Hepatocyte (in vitro differentiated cells): Measurements from ENCODE around the gene EPS8L3. TPM values are rescaled to one million over a fixed set of nuclear protein-coding genes. Genes with fewer than 3 reads are reported as not detected.

Experiments
- DNase-seq: peaks from one replicate; pipeline ENCODE4 v3.0.0-alpha.2; 2016; ENCODE audit warnings: low spot score
- H2AFZ ChIP-seq: fragments of 200-600 bp; sonication (generic); 2 replicates; pipeline ENCODE4 v1.6.0; 2016; ENCODE audit warnings: antibody characterized with exemption, mild to moderate bottlenecking
- H3K27ac ChIP-seq: fragments of 200-600 bp; sonication (generic); 2 replicates; pipeline ENCODE4 v1.5.1; 2016; ENCODE audit warnings: mild to moderate bottlenecking
- H3K27me3 ChIP-seq: fragments of 200-600 bp; sonication (generic); 2 replicates; pipeline ENCODE4 v1.6.1; 2016
- H3K36me3 ChIP-seq: fragments of 200-600 bp; sonication (generic); replicated peaks from 2 replicates; pipeline ENCODE4 v1.5.1; 2016; ENCODE audit warnings: low read depth; ENCODE audit not compliant: insufficient read depth
- H3K4me1 ChIP-seq: fragments of 200-600 bp; sonication (generic); 2 replicates; pipeline ENCODE4 v1.5.1; 2016; ENCODE audit warnings: mild to moderate bottlenecking, moderate library complexity; ENCODE audit not compliant: insufficient read depth
- H3K4me2 ChIP-seq: fragments of 200-600 bp; sonication (generic); 2 replicates; pipeline ENCODE4 v1.6.0; 2016
- H3K4me3 ChIP-seq: fragments of 200-600 bp; sonication (generic); 2 replicates; pipeline ENCODE4 v1.5.1; 2016; ENCODE audit warnings: mild to moderate bottlenecking
- H3K79me2 ChIP-seq: fragments of 200-600 bp; sonication (generic); 2 replicates; pipeline ENCODE4 v1.6.0; 2017; ENCODE audit warnings: mild to moderate bottlenecking
- H3K9me2 ChIP-seq: fragments of 200-600 bp; sonication (generic); replicated peaks from 2 replicates; pipeline ENCODE4 v1.6.0; 2017; ENCODE audit warnings: mild to moderate bottlenecking; ENCODE audit not compliant: insufficient read depth
- H3K9me3 ChIP-seq: fragments of 200-600 bp; sonication (generic); 2 replicates; pipeline ENCODE4 v1.5.1; 2016; ENCODE audit warnings: low read depth, mild to moderate bottlenecking
- H4K20me1 ChIP-seq: fragments of 200-600 bp; sonication (generic); 2 replicates; pipeline ENCODE4 v1.6.0; 2016; ENCODE audit warnings: mild to moderate bottlenecking; ENCODE audit not compliant: insufficient read depth, poor library complexity, severe bottlenecking
- CTCF ChIP-seq: fragments of 200-600 bp; sonication (generic); IDR thresholded peaks from 2 replicates; pipeline ENCODE4 v1.5.1; 2016; ENCODE audit warnings: antibody characterized with exemption, mild to moderate bottlenecking; ENCODE audit not compliant: poor library complexity
- EZH2 ChIP-seq: fragments of 200-600 bp; sonication (generic); IDR thresholded peaks from 2 replicates; pipeline ENCODE4 v1.6.1; 2016; ENCODE audit warnings: antibody characterized with exemption, mild to moderate bottlenecking, borderline replicate concordance
- EZH2phosphoT487 ChIP-seq: fragments of 200-600 bp; sonication (generic); IDR thresholded peaks from one replicate; pipeline ENCODE4 v1.6.1; 2018; ENCODE audit warnings: antibody characterized with exemption, mild to moderate bottlenecking, low read depth, moderate library complexity; ENCODE audit not compliant: unreplicated experiment, severe bottlenecking
- WGBS: methylation state at CpG from one replicate; pipeline ENCODE4 v1.1.6; 2016; ENCODE audit warnings: low lambda C conversion rate; ENCODE audit errors: missing lambda C conversion rate; 5-methylcytosine and 5-hydroxymethylcytosine counted together
- polyA plus RNA-seq: library from polyadenylated mRNA; unstranded; fragments of >200 nt; fragmentation: Nextera tagmentation; extraction: Ambion mirVana; gene quantifications from 2 replicates; pipeline ENCODE4 v1.2.1, GENCODE V29; 2016
- total RNA-seq: library from RNA; depleted of rRNA; stranded (reverse); fragments of >200 nt; gene quantifications from 2 replicates; pipeline ENCODE4 v1.2.3, GENCODE V29; 2014

EPS8L3 gene
- total and polyA plus RNA-seq, 2 experiments from 2014 or later, result 48.1 to 97.3 TPM

DNA sequence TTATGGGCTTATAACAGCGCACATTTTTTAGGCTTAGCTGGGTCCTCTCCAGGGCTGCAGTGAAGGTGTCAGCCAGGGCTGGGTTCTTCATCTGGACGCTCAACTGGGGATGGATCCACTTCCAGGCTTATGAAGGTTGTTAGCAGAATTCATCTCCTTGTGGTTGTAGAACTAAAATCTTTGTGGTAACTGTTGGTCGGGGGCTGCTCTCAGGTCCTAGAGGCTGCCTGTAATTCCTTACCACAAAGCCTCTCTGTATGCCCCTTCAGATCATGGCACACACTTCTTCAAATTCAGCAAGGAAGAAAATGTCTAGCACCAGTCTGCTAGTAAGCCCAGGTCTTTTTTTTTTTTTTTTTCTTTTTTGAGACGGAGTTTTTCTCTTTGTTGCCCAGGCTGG lies 40.9 kb upstream of the EPS8L3 start:
- H3K27ac ChIP-seq, result no peak overlapping the region
- no peaks in the 10 kb centered on the region for H3K27me3 ChIP-seq
- no peak for DNase-seq
- H3K9me3 ChIP-seq, result no peaks in the 10 kb centered on the region
- no peaks in the 10 kb centered on the region for H3K79me2 ChIP-seq
- H3K36me3 ChIP-seq, result no peaks in the 10 kb centered on the region
- H2AFZ ChIP-seq, result no peak overlapping the region
- no peak overlapping the region for H3K4me2 ChIP-seq
- 92% methylated on average over 3 of the region's 4 CpGs for WGBS
- no peak overlapping the region for H3K4me3 ChIP-seq
- no peaks in the 10 kb centered on the region for H4K20me1 ChIP-seq
- TF ChIP-seq CTCF (no peak), EZH2 (no peak), EZH2phosphoT487 (no peak)
- H3K9me2 ChIP-seq, result no peaks in the 10 kb centered on the region
- no peaks in the 10 kb centered on the region for H3K4me1 ChIP-seq

DNA sequence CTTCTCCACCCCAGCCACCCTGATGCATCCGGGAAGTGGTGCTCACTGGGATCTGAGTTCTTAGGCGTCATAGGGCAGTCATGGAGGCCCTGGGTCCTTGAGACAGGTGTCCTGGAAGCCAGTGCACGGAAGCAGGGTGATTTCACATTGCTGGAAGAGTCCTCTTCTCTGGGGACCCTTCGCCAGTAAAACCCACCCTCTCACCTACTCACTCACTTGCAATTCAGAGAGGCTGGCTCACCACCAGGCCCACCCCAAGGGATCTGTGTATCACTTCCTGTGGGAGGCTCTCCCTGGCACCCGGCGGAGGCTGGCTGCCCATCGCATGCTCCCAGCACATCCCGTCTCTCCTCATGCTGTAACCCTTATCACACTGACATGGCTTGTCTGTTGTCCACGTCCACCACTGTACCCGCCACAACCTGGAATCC lies 40.2 kb upstream of the EPS8L3 start:
- H3K27me3 ChIP-seq, result no peaks in the 10 kb centered on the region
- no peaks in the 10 kb centered on the region for H3K9me2 ChIP-seq
- 84% methylated on average over 10 of the region's 10 CpGs for WGBS
- no peak overlapping the region for H2AFZ ChIP-seq
- no peak overlapping the region for H3K4me3 ChIP-seq
- no peak overlapping the region for H3K4me2 ChIP-seq
- TF ChIP-seq CTCF (no peak), EZH2 (no peak), EZH2phosphoT487 (no peak)
- no peaks in the 10 kb centered on the region for H3K79me2 ChIP-seq
- no peaks in the 10 kb centered on the region for H3K4me1 ChIP-seq
- DNase-seq, result no peak
- no peaks in the 10 kb centered on the region for H4K20me1 ChIP-seq
- no peaks in the 10 kb centered on the region for H3K9me3 ChIP-seq
- H3K36me3 ChIP-seq, result no peaks in the 10 kb centered on the region
- no peak overlapping the region for H3K27ac ChIP-seq

- no peaks in the 10 kb centered on the region for H3K27me3 ChIP-seq
- 90% methylated on average over 5 of the region's 5 CpGs for WGBS
- H3K4me3 ChIP-seq, result no peak overlapping the region
- no peaks in the 10 kb centered on the region for H3K9me3 ChIP-seq
- H2AFZ ChIP-seq, result no peak overlapping the region
- no peaks in the 10 kb centered on the region for H3K4me1 ChIP-seq
- DNase-seq, result no peak
- no peaks in the 10 kb centered on the region for H3K9me2 ChIP-seq
- no peak overlapping the region for H3K27ac ChIP-seq
- no peaks in the 10 kb centered on the region for H4K20me1 ChIP-seq
- H3K79me2 ChIP-seq, result no peaks in the 10 kb centered on the region
- no peaks in the 10 kb centered on the region for H3K36me3 ChIP-seq
- TF ChIP-seq CTCF, result no peak
- TF ChIP-seq EZH2phosphoT487, result no peak
- TF ChIP-seq EZH2, result no peak
- no peak overlapping the region for H3K4me2 ChIP-seq
Observed at GRCh38 chr1:109802901-109803561, 39.3 kb upstream of the EPS8L3 start.
